DND-41 (cell line): ENCODE results near the gene CCDC73.

Source experiments
- ATAC-seq: fragments of 200-7000 bp; cut with Tn5 transposase; 3 replicates; pipeline ENCODE4 v1.9.1; 2021; ENCODE audit warnings: low read depth; ENCODE audit not compliant: insufficient read depth
- DNase-seq: peaks from one replicate; pipeline ENCODE4 v3.0.0-alpha.2; 2020
- H2AFZ ChIP-seq: 2 replicates; pipeline ENCODE4 v1.6.0; 2012; ENCODE audit warnings: low read depth, low read length
- H3K27ac ChIP-seq: 2 replicates; pipeline ENCODE4 v1.5.1; 2012; ENCODE audit warnings: low read length, inconsistent platforms
- H3K27me3 ChIP-seq: fragments of 200-600 bp; sonication (generic); 2 replicates; pipeline ENCODE4 v1.6.0; 2012; ENCODE audit warnings: low read length, mild to moderate bottlenecking, inconsistent platforms; ENCODE audit not compliant: insufficient read depth, poor library complexity
- H3K36me3 ChIP-seq: 2 replicates; pipeline ENCODE4 v1.5.1; 2012; ENCODE audit warnings: low read length, inconsistent platforms; ENCODE audit not compliant: insufficient read depth
- H3K4me1 ChIP-seq: 2 replicates; pipeline ENCODE4 v1.5.1; 2012; ENCODE audit warnings: mild to moderate bottlenecking, low read length; ENCODE audit not compliant: insufficient read depth
- H3K4me2 ChIP-seq: 2 replicates; pipeline ENCODE4 v1.6.0; 2012; ENCODE audit warnings: mild to moderate bottlenecking, moderate library complexity, low read length, inconsistent platforms; ENCODE audit not compliant: insufficient read depth
- H3K4me3 ChIP-seq, 2 experiments: fragments of 200-600 bp in 1 of 2; shearing (Covaris generic) in 1 of 2; 2 replicates each; pipeline ENCODE4 v1.5.1; 2012 to 2016; ENCODE audit warnings: inconsistent platforms in 2 of 2, low read length in 2 of 2, mild to moderate bottlenecking in 2 of 2, low read depth in 1 of 2, moderate library complexity in 1 of 2
- H3K79me2 ChIP-seq: 2 replicates; pipeline ENCODE4 v1.6.0; 2012; ENCODE audit warnings: low read length, inconsistent platforms; ENCODE audit not compliant: insufficient read depth
- H3K9ac ChIP-seq: 2 replicates; pipeline ENCODE4 v1.6.0; 2012; ENCODE audit warnings: low read depth, mild to moderate bottlenecking, inconsistent platforms, low read length, moderate library complexity
- H3K9me3 ChIP-seq: 2 replicates; pipeline ENCODE4 v1.5.1; 2012; ENCODE audit warnings: low read length, moderate library complexity, mild to moderate bottlenecking, inconsistent platforms; ENCODE audit not compliant: insufficient read depth, severe bottlenecking
- H4K20me1 ChIP-seq: 2 replicates; pipeline ENCODE4 v1.6.0; 2012; ENCODE audit warnings: low read length; ENCODE audit not compliant: insufficient read depth
- CTCF ChIP-seq: IDR thresholded peaks from 2 replicates; pipeline ENCODE4 v1.5.1; 2012; ENCODE audit warnings: borderline replicate concordance, low read length, moderate library complexity, mild to moderate bottlenecking; ENCODE audit not compliant: poor library complexity, severe bottlenecking; ENCODE audit errors: extremely low read depth
- EZH2 ChIP-seq: IDR thresholded peaks from 3 replicates; pipeline ENCODE4 v1.6.1; 2012; ENCODE audit warnings: borderline replicate concordance, low read depth, mild to moderate bottlenecking, moderate library complexity, low read length, inconsistent platforms; ENCODE audit not compliant: severe bottlenecking

CCDC73 gene

GRCh38 chr11:32583459-32584271 lies 210.8 kb downstream of the CCDC73 start, which contains the start of gene EIF3M:
Gene EIF3M (plus strand): TSS chr11:32583831. CDS start chr11:32583888, 57 bp downstream.
- peaks cover 37% of the 10 kb centered on the region for H3K36me3 ChIP-seq
- H3K4me2 ChIP-seq: peak within 1 kb of the TSS; percentile 78
- peak within 1 kb of the TSS; percentile 85 for H2AFZ ChIP-seq
- peak within 1 kb of the TSS; percentile 93 for H3K9ac ChIP-seq
- peak within 1 kb of the TSS; percentile 84 to 95 for H3K4me3 ChIP-seq
- H3K9me3 ChIP-seq: no peaks in the 10 kb centered on the region
- peaks cover 41% of the 10 kb centered on the region for H4K20me1 ChIP-seq
- DNase-seq (peak; percentile 98), ATAC-seq (peak; percentile 93)
- peak within 1 kb of the TSS; percentile 97 for H3K27ac ChIP-seq
- peaks cover 58% of the 10 kb centered on the region for H3K79me2 ChIP-seq
- H3K4me1 ChIP-seq: peaks cover 54% of the 10 kb centered on the region
- H3K27me3 ChIP-seq: no peaks in the 10 kb centered on the region
- TF ChIP-seq CTCF: peak; percentile 25
- TF ChIP-seq EZH2: no peak

- no peak for ATAC-seq
- Histone ChIP-seq H3K4me2 (no peak overlapping the region), H2AFZ (no peak overlapping the region)
Observed at GRCh38 chr11:32581556-32581955, 212.9 kb downstream of the CCDC73 start.

GRCh38 chr11:32580967-32581366 lies 213.5 kb downstream of the CCDC73 start:
- ATAC-seq: no peak
- H3K9me3 ChIP-seq: no peaks in the 10 kb centered on the region
- no peak for DNase-seq
- peaks cover 15% of the 10 kb centered on the region; the same call in 1 of the 2 replicates for H4K20me1 ChIP-seq
- peak overlapping the region; percentile 46; the same call in 1 of the 2 replicates for H3K27ac ChIP-seq
- peaks cover 31% of the 10 kb centered on the region for H3K79me2 ChIP-seq
- H3K4me1 ChIP-seq: peaks cover 27% of the 10 kb centered on the region
- peaks cover 11% of the 10 kb centered on the region for H3K36me3 ChIP-seq
- H3K4me3 ChIP-seq: no peak overlapping the region
- peak overlapping the region; percentile 56 for H2AFZ ChIP-seq
- no peak for TF ChIP-seq CTCF
- TF ChIP-seq EZH2: no peak
- no peak overlapping the region for H3K9ac ChIP-seq
- no peaks in the 10 kb centered on the region for H3K27me3 ChIP-seq
- H3K4me2 ChIP-seq: no peak overlapping the region

More at GRCh38 chr11:32581556-32581955, 212.9 kb downstream of the CCDC73 start:
- Histone ChIP-seq H3K4me1 (peaks cover 33% of the 10 kb centered on the region), H3K27ac (no peak overlapping the region), H3K79me2 (peaks cover 37% of the 10 kb centered on the region), H3K9me3 (no peaks in the 10 kb centered on the region), H3K4me3 (no peak overlapping the region), H4K20me1 (peaks cover 21% of the 10 kb centered on the region; the same call in 1 of the 2 replicates), H3K36me3 (peaks cover 17% of the 10 kb centered on the region), H3K9ac (no peak overlapping the region), H3K27me3 (no peaks in the 10 kb centered on the region)
- no peak for DNase-seq
- no peak for TF ChIP-seq EZH2

- DNase-seq (no peak), ATAC-seq (no peak)
- H3K79me2 ChIP-seq: no peaks in the 10 kb centered on the region
- H3K4me1 ChIP-seq: peaks cover 12% of the 10 kb centered on the region
- no peaks in the 10 kb centered on the region for H3K27me3 ChIP-seq
- H2AFZ ChIP-seq: no peak overlapping the region
- H3K4me2 ChIP-seq: no peak overlapping the region
- H3K27ac ChIP-seq: no peak overlapping the region
- no peak overlapping the region for H3K4me3 ChIP-seq
- H3K9me3 ChIP-seq: no peaks in the 10 kb centered on the region
- no peak overlapping the region for H3K9ac ChIP-seq
- no peak for TF ChIP-seq CTCF
- TF ChIP-seq EZH2: no peak
- H4K20me1 ChIP-seq: no peaks in the 10 kb centered on the region
- no peaks in the 10 kb centered on the region for H3K36me3 ChIP-seq
Observed at GRCh38 chr11:32576456-32576855, 218.0 kb downstream of the CCDC73 start.
